SK-N-SH (cell line): ENCODE measurements around the gene BCL2L11.

Experiments
- CTCF ChIP-seq: fragments of 200-600 bp; sonication (generic); IDR thresholded peaks from 2 replicates; pipeline ENCODE4 v1.6.1; 2017; ENCODE audit warnings: antibody characterized with exemption, mild to moderate bottlenecking, moderate library complexity
- GABPA ChIP-seq: IDR thresholded peaks from 2 replicates; pipeline ENCODE4 v1.4.0; 2012; ENCODE audit warnings: low read depth, mild to moderate bottlenecking
- GATA2 ChIP-seq: sonication (generic); formaldehyde crosslinking; IDR thresholded peaks from 2 replicates; pipeline ENCODE4 v1.5.0; 2020; ENCODE audit warnings: mild to moderate bottlenecking, missing genetic modification reagents
- JUND ChIP-seq: IDR thresholded peaks from 2 replicates; pipeline ENCODE4 v1.4.0; 2012
- MEF2A ChIP-seq: IDR thresholded peaks from 2 replicates; pipeline ENCODE4 v1.4.0; 2012; ENCODE audit warnings: low read depth, borderline replicate concordance
- POLR2AphosphoS5 ChIP-seq: IDR thresholded peaks from 2 replicates; pipeline ENCODE4 v1.6.1; 2012; ENCODE audit warnings: low read depth, low read length
- RAD21 ChIP-seq: IDR thresholded peaks from 2 replicates; pipeline ENCODE4 v1.6.1; 2012; ENCODE audit warnings: mild to moderate bottlenecking, low read length
- RCOR1 ChIP-seq: fragments of 150-350 bp; IDR thresholded peaks from 2 replicates; pipeline ENCODE4 v1.6.1; 2017; ENCODE audit warnings: antibody characterized with exemption, low read length
- SIN3A ChIP-seq: IDR thresholded peaks from 2 replicates; pipeline ENCODE4 v1.6.1; 2012; ENCODE audit warnings: low read depth, mild to moderate bottlenecking, low read length, moderate library complexity, borderline replicate concordance
- TCF12 ChIP-seq: IDR thresholded peaks from 2 replicates; pipeline ENCODE4 v1.4.0; 2012
- YY1 ChIP-seq: IDR thresholded peaks from 2 replicates; pipeline ENCODE4 v1.4.0; 2012; ENCODE audit warnings: low read depth, mild to moderate bottlenecking
- ZBTB33 ChIP-seq: IDR thresholded peaks from 2 replicates; pipeline ENCODE4 v1.4.0; 2012; ENCODE audit warnings: low read depth, borderline replicate concordance
- TF ChIP-seq, protein P1 (sequence below): IDR thresholded peaks from 2 replicates; pipeline ENCODE4 v1.4.0; 2012; ENCODE audit warnings: low read depth

GRCh38 chr2:111126581-111126980 lies 5.9 kb downstream of the BCL2L11 start:
- no peak for TF ChIP-seq YY1
- no peak for TF ChIP-seq POLR2AphosphoS5
- no peak for TF ChIP-seq MEF2A
- TF ChIP-seq CTCF: no peak
- TF ChIP-seq SIN3A: no peak
- TF ChIP-seq ZBTB33: no peak
- TF ChIP-seq, protein P1, sequence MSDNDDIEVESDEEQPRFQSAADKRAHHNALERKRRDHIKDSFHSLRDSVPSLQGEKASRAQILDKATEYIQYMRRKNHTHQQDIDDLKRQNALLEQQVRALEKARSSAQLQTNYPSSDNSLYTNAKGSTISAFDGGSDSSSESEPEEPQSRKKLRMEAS: no peak
- no peak for TF ChIP-seq GATA2 (CRISPR knock-in tag)
- TF ChIP-seq RCOR1: no peak
- no peak for TF ChIP-seq JUND
- no peak for TF ChIP-seq RAD21
- TF ChIP-seq TCF12: no peak
- no peak for TF ChIP-seq GABPA
